Myocyte (in vitro differentiated cells): ENCODE results near the gene SYT4. TPM values are rescaled to one million over a fixed set of nuclear protein-coding genes. Genes with fewer than 3 reads are reported as not detected.
"Not testable (repeated sequence)": the region's sequence is repeated elsewhere in the genome, so short reads cannot be mapped to it uniquely, and the experiment has no call there.

ENCODE experiments used
- DNase-seq: peaks from one replicate; pipeline ENCODE4 v3.0.0-alpha.2; 2012; ENCODE audit warnings: low read depth
- polyA plus RNA-seq: library from polyadenylated mRNA; unstranded; fragments of >200 nt; gene quantifications from one replicate; pipeline ENCODE4 v1.2.1, GENCODE V29; 2012; ENCODE audit warnings: missing spikeins
- total RNA-seq: library from RNA; depleted of rRNA; stranded (reverse); fragments of >200 nt; gene quantifications from 2 replicates; pipeline ENCODE4 v1.2.3, GENCODE V29; 2014

Gene SYT4
- total RNA-seq, result not detected in 2 replicates
- not detected for polyA plus RNA-seq

DNA sequence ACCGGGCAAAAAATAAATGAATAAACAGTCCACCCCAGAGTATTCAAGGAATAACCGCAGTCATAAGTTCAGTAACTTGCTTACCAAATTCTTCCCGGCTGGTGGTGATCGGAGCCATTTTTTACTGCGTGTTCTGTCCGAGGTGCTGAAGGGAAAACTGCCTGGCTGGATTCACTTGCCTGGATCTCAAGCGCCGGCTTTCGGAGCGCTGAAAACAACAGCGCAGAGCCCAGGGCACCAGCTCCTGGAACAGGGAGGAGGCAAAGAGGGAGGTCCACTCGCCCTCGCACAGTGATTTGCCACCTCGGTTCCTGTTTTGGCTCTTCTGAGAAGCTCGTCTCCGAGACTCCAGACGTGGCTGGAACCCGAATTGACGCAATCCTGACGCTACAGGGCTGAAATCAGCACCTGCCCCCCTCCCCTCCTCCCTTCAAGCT, at the start of gene SYT4:
SYT4 (minus strand) TSS at position 327 of the 437 bp plus-strand sequence; CDS start at position 118, 209 bp downstream.
- peak; percentile 73 for DNase-seq

- no peak for DNase-seq
Measured at GRCh38 chr18:43322132-43322531, 44.8 kb upstream of the SYT4 start.

- DNase-seq, result no peak
Measured at GRCh38 chr18:43314941-43315340, 37.7 kb upstream of the SYT4 start.

- DNase-seq, result peak; percentile 24
Measured at GRCh38 chr18:43312891-43313290, 35.6 kb upstream of the SYT4 start.

GRCh38 chr18:43310239-43310638, 32.9 kb upstream of the SYT4 start:
- DNase-seq, result no peak

GRCh38 chr18:43303376-43303775, 26.1 kb upstream of the SYT4 start:
- DNase-seq, result no peak

- DNase-seq, result not testable (repeated sequence)
Measured at GRCh38 chr18:43286187-43286586, 8.9 kb upstream of the SYT4 start.

DNA sequence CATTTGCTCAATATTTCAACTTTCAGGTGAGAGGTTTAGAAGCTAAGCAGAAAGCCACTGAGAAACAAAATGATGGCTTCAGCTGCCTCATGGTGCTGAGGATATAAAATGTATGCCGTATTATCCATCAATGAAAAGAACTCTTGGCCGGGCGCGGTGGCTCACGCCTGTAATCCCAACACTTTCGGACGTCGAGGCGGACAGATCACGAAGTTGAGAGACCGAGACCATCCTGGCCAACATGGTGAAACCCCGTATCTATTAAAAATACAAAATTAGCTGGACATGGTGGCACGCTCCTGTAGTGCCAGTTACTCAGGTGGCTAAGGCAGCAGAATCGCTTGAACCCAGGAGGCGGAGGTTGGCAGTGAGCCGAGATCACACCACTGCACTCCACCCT, 6.0 kb upstream of the SYT4 start:
- no peak for DNase-seq

DNA sequence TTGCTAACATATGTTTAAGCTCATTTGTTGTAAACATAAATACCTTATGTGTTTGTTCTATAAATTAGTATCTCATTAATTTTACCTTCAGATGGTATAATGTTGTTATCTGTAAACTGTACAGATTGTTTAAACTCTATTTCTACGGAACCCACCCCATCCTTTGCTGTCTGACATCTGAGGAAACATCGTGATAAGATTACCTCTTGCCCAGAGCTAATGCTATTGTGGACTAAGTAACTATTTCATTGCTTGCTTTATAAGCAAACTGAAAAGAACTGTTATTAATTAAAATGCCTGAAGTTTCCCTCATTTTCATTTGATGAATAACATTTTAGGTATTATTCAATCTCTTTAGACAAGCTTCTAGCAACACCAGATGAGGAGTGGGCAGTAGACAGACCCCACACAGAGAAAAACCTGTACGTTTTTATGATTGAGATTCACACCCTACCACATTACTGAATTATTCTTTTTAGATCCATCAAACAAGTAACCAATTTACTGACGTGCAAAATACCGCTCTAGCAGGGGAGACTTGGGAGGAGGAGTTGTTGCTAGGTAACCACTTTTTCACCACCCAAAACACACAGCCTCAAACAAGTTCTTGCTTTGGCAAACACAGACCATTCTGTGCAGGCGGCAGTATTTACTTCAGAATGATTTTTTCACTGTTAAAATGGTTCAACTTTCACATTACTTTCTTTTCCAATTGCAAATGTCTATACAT, 1.9 kb upstream of the SYT4 start:
- no peak for DNase-seq

DNA sequence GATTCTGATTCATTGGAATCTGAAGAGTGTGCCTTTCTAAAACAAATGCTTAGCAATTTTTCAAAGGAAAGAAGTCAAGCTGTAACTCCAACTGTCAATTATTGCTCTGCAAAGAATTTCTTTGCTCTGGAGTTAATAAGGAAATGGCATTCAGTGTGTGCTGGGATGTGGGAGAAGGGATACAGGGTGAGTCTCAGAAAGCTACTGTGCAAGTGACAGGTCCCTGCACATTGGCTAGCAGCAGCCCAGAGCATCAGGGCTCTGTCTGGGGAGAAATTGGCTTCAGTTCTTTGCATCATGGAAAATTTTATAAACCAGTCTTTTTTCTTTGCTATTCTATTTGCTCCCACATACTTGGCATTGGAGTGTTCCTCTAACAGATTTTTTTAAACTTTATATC, 1.1 kb upstream of the SYT4 start:
- no peak for DNase-seq

GRCh38 chr18:43276491-43276890, 799 bp downstream of the SYT4 start:
- DNase-seq, result no peak

GRCh38 chr18:43275546-43275945, 1.7 kb downstream of the SYT4 start:
- no peak for DNase-seq

DNA sequence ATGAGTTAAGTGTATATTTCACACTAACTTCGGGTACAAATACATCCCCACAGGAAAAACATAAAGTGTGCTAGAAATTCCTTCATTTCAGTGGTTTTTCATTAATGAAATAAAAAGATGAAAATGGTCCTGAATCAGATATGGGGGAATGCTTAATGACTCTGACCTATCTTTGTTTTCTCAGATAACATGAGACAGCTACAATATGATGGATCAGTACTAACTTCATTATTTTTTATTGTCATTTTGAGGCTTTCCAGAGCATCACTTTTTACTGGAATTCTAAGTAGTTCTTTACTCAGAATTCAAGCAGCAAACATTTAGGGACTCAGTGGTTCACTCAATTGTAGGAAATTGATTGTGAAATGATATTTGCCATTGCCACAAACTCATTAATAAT, 2.8 kb downstream of the SYT4 start:
- no peak for DNase-seq

GRCh38 chr18:43271593-43272432, 5.5 kb downstream of the SYT4 start:
- DNase-seq, result peak; percentile 60

DNA sequence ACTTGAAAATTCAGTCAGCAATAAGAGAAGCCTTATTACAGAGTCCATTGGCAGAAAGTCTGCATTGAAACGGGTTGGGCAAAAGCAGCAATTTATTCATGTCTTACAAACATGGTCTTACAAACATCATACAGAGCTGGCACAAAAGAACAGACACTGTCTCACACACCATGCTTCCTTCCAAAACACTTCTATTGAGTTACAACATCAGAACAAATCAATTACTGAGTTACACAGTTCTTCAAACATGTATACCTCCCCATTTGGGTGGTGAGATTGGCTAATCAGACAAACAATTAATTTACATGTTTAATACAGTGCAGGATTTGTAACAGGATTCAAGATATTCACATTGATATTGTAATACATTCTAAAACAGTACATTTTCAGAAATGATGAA, 9.5 kb downstream of the SYT4 start:
- DNase-seq, result no peak

- DNase-seq, result no peak
Measured at GRCh38 chr18:43265465-43265864, 11.8 kb downstream of the SYT4 start.

GRCh38 chr18:43248610-43249249, 28.6 kb downstream of the SYT4 start:
- no peak for DNase-seq

DNA sequence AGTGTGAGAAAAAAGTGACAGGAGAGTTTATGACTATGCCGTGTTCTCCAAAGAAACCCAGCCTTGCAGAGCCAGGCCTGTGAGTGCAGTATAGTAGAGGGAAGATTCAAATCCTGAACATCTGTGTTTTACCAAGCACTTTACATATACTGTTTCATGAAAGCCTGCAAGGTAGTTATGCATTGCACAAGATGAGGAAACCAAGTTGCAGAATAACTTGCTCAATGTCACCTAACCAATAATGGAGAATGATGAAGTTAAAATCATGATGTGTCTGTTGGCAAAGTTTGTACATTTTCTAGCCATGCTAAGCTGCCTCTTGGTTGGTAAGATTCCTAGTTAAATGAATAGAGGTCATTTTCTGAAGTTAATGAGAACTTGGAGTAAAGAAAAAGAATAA, 29.3 kb downstream of the SYT4 start:
- DNase-seq, result no peak

GRCh38 chr18:43238429-43238828, 38.9 kb downstream of the SYT4 start:
- no peak for DNase-seq

DNA sequence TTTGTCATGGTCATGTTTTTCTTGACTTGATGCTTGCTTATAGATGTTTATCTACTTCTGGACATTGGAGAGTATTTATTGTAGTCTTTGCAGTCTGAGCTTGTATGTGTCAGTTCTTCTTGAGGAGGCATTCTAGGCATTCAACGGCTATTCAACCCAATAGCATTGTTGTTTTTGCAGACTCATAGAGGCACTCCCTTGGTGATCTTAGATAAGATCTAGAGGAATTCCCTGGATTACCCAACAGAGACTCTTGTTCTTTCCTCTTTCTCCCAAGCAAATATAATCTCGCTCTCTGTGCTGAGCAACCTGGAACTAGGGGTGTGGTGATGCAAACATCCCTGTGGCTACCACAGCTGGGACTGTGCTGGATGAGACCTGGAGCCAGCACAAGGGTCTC, 40.4 kb downstream of the SYT4 start:
- DNase-seq, result no peak

DNA sequence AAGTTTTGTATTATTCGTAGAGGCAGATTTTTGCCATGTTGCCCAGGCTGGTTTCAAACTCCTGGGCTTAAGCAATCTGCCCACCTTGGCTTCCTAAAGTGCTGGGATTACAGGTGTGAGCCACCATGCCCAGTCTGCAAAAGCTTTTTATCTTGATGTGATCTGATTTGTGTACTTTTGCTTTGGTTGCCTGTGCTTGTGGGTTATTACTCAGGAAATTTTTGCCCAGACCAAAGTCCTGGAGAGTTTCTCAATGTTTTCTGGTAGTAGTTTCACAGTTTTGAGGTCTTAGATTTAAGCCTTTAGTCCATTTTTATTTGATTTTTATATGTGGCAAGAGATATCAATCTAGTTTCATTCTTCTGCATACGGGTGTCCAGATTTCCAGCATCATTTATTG, 42.4 kb downstream of the SYT4 start:
- no peak for DNase-seq

GRCh38 chr18:43222501-43222900, 54.8 kb downstream of the SYT4 start:
- no peak for DNase-seq
